DOHH2 (cell line): ENCODE results near the gene CTNNBIP1.

Experiments
- EZH2phosphoT487 ChIP-seq: fragments of 200-600 bp; sonication (generic); IDR thresholded peaks from 2 replicates; pipeline ENCODE4 v1.6.1; 2017; ENCODE audit warnings: borderline replicate concordance, mild to moderate bottlenecking, antibody characterized with exemption, low read length, moderate library complexity, mixed read lengths
- TF ChIP-seq, protein P1 (sequence below): fragments of 200-600 bp; sonication (generic); IDR thresholded peaks from one replicate; pipeline ENCODE4 v1.5.1; 2014; ENCODE audit warnings: antibody characterized with exemption, mild to moderate bottlenecking, low read depth, low read length; ENCODE audit not compliant: poor library complexity, severe bottlenecking

DNA sequence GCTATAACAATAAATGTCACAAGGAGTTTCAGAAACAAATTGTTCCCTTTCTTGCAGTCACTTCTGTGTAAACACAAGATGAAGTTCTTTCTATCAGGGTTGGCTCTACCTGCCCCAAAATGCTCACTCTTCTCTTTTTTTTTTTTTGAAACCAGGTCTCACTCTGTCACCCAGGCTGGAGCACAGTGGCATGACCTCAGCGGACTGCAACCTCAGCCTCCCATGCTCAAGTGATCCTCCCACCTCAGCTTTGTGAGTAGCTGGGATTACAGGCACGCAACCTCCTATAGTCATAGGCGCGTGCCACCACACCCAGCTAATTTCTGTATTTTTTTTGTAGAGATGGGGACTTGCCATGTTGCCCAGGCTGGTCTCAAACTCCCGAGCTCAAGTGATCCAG lies 10.5 kb upstream of the CTNNBIP1 start:
- TF ChIP-seq, protein P1, sequence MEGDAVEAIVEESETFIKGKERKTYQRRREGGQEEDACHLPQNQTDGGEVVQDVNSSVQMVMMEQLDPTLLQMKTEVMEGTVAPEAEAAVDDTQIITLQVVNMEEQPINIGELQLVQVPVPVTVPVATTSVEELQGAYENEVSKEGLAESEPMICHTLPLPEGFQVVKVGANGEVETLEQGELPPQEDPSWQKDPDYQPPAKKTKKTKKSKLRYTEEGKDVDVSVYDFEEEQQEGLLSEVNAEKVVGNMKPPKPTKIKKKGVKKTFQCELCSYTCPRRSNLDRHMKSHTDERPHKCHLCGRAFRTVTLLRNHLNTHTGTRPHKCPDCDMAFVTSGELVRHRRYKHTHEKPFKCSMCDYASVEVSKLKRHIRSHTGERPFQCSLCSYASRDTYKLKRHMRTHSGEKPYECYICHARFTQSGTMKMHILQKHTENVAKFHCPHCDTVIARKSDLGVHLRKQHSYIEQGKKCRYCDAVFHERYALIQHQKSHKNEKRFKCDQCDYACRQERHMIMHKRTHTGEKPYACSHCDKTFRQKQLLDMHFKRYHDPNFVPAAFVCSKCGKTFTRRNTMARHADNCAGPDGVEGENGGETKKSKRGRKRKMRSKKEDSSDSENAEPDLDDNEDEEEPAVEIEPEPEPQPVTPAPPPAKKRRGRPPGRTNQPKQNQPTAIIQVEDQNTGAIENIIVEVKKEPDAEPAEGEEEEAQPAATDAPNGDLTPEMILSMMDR = no peak
- no peak for TF ChIP-seq EZH2phosphoT487
